HG03571 (cell line): ENCODE results near the gene ZNF385C.
"Not testable (repeated sequence)": the region's sequence is repeated elsewhere in the genome, so short reads cannot be mapped to it uniquely, and the experiment has no call there.

ENCODE experiments used
- ATAC-seq: cut with Tn5 transposase; IDR thresholded peaks from one replicate; pipeline ENCODE4 v1.9.1; 2021; ENCODE audit not compliant: unreplicated experiment

ZNF385C gene

DNA sequence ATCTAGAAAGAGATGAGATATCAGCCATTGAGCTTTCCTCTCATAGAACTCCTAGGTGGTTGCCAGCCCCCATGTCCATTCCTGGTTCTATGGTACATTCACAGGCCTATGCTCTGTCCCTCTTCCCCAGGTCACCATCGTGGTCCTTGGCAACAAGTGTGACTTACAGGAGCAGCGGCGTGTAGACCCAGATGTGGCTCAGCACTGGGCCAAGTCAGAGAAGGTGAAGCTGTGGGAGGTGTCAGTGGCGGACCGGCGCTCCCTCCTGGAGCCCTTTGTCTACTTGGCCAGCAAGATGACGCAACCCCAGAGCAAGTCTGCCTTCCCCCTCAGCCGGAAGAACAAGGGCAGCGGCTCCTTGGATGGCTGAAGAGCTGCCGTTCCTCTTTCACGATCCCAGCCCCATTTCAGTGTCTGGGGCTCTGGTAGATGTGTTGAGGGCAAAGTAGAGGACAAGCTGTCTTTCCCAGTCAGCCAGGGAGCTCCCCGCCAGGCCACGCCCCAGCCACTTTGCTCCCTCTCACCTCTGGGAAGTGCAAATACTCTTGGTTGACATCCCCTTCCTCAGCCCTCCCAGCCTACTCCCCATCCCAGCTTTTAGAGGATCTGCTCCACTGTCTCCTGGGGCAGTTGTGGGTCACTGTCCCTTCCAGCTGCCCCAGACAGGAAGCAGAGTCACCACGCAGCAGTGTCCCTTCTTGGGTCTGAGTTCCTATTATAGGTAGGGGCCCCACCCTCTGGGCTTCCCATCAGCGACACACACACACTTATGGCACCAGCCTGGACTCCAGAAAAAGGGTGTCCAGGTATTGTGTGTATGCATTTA lies 74.5 kb downstream of the ZNF385C start:
- ATAC-seq, result no peak

DNA sequence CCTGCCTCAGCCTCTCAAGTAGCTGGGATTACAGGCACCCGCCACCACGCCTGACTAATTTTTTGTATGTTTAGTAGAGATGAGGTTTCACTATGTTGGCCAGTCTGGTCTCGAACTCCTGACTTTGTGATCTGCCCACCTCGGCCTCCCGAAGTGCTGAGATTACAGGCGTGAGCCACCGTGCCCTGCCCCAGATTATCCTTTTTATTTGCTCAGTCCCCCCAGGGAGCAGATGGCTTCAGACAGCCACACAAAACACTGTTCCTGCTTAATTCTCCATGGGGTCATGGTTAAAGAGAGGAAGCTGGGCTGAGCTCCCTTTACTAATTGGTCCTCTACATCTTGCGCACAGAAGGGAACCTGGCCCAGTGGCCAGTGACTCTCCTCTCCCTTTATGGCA lies 77.4 kb downstream of the ZNF385C start:
- ATAC-seq, result not testable (repeated sequence)

DNA sequence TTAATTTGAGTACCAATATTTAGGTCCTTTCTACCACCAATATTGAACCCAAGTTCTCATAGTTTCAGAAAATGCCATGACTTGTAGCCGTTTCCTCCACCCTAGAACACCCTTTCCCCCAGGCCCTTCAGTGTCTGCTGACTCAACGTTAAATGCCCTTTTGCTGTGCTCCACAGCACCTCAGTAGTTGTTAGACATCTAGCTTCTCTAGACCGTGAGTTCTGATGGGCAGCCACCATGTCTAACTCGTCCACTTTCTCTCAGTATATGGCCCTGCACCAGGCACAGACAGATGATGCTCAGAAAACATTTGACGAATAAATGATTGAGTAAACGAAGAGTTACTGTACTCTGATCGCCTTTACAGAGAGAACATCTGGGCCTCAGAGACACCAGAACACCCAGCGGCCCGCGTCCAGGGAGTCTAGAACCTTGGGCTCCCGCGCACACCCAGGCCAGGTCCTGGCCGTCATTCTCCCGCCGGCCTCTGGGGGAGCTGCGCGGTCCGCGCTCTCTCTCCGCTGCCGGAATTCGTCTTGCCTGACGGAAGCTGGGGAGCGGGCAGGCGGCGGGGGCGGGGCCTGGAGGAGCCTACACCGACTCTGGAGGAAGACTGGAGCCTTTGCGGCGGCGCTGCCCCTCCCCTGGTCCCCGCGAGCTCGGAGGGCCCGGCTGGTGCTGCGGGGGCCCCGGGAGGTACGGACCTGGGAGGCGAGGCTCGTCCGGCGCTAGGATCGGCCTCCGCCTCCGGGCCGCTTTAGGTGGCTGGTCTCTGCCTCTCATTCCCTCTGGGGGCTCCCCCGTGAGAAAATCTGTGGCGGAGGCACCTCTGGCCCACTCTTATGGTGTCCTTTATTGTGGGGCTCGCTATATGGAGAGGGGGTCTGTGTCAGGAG lies 78.5 kb downstream of the ZNF385C start, which contains the start of gene NKIRAS2:
Gene NKIRAS2 (plus strand): TSS at position 582 of the 896 bp plus-strand sequence. CDS start 1,488 bp downstream, outside the sequence.
- peak; percentile 58 for ATAC-seq

DNA sequence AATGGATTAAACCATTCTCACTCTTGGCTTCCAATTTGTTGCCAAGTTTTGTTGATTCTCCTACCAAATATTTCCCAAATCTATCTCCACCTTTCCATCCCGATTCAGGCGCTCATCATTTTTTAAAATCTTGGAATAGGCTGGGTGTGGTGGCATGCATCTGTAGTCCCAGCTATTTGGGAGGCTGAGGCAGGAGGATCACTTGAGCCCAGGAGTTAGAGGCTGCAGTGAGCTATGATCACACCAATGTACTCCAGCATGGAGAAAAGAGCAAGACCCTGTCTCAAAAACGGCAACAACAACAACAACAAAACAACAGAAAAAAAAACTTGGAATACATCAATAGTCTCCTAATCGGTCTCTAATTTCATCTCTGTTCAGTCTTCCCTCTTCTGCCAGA lies 79.3 kb downstream of the ZNF385C start:
- no peak for ATAC-seq

DNA sequence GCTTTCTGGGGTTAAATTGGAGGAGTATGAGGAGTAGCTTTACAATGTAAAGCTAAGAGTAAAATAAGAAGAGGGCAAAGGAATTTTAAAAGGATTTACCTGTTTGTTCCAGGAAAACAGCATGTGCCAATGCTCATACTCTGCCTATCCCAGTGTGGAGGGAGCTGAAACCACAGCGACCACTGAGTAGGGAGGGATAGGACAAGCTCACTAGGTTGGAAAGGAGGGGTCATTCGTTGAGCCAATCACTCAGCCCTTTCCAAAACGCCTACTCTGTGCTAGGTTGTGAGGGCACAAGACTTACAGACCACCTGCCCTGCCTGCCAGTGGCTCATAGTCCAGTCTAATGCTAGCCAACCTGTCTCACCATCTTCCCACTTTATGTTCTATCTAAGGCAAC lies 79.9 kb downstream of the ZNF385C start:
- no peak for ATAC-seq

DNA sequence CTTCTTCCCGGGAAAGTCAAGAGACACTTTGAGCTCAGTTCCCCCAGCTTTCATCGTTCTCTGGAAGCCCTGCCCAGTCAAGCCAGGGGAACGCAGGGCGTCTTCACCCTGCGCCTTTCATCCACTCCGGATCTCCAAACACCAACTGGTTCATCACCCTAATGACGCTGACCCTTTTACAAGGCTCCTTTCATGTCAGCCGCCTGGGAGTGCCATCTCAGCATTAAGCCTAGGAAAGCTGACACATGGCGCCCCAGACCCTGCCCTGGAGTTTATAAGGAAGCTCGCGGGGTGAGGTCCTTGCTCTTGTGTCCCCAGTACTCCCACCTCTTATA lies 80.4 kb downstream of the ZNF385C start:
- ATAC-seq, result no peak

DNA sequence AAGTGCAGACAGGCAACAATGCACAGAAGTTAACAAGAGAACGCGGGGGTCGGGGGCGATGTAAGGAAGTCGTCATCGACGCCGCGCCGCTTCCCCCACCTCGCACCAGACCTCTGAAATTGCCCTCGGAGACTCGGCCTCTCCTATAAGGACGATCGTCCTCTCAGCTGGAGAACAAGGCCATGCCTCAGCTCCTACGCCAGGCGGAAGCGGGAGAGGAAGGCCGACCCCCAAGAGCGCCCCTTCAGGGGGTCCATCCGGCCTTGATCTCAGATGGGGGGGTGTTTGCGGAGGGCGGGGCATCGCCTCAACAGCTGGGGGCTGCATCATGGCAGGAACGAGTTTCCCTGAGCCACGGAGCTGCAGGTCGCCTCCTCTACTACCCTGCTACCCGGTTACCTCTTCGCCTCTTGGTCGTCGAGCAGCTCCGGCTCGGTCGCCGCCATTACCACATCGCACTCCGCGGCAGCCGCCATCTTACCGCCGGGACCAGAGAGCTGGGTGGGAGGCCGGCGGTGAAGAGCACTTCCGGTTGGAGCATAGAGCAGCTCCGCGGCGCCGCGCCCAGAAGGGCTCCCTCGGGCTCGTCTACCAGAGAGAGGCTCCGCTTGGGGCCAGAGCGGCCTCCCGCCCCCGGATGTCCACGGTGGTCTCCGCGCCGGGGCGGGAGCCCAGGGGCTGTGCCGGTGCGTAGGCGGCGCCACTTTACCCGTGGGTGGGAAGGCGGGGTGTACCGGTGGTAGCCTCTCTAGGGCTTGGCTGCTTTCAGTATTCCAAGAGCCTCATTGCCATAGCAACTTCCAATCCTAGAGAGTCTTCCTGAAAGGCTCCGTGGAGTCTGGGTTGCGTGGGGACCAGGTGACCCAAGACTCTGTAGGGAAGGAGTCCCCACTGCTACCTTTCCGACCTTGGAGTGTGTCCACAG lies 81.1 kb downstream of the ZNF385C start, which contains the start of gene DNAJC7:
Gene DNAJC7 (minus strand): TSS at position 499 of the 925 bp plus-strand sequence. CDS start 23 bp downstream, at position 476.
- ATAC-seq, result peak; percentile 69

DNA sequence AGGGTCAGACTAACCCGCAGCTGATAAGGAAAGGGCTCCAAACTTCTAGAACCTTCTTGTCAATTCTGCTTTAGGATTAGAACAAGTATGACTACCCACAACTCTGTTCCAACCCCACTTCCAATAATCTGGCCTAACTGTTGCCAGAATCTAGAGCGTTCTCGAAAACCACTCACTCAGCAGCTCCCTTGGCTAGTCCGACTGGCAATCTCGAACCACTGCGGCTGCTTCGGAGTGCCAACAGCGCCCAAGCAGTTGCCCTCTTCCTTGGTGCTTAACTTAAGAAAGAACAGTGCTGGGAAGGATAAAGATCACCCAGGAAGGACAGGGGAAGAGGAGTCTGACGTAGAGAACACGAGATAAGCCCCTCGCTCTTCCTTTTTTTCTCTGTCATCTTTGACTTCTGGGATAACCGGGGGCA lies 81.9 kb downstream of the ZNF385C start:
- no peak for ATAC-seq

DNA sequence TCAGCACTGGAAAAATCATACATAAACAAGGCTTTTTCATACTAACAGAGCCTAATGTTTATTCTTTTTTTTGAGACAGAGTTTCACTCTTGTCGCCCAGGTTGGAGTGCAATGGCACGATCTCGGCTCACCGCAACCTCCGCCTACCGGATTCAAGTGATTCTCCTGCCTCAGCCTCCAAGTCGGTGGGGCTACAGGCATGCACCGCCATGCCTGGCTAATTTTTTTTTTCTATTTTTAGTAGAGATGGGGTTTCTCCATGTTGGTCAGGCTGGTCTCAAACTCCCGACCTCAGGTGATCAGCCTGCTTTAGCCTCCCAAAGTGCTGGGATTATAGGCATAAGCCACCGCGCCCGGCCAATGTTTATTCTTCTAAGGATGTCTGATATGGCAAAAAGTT lies 84.5 kb downstream of the ZNF385C start:
- ATAC-seq, result not testable (repeated sequence)

DNA sequence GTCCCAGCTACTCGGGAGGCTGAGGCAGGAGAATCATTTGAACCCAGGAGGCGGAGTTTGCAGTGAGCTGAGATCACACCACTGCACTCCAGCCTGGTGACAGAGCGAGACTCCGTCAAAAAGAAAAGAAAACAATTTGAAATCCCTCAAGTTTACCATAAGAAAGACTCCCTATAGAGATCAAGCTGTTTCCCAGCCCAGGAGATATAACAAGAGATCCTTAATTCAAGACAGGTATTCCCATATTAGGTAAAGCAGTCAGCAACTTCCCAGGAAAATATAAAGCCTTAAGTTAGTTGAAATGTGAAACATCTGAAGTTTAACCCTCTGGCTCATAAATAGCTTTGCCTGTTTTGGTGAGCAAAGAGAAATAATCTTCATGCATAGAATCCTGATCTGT lies 85.9 kb downstream of the ZNF385C start:
- ATAC-seq, result not testable (repeated sequence)

DNA sequence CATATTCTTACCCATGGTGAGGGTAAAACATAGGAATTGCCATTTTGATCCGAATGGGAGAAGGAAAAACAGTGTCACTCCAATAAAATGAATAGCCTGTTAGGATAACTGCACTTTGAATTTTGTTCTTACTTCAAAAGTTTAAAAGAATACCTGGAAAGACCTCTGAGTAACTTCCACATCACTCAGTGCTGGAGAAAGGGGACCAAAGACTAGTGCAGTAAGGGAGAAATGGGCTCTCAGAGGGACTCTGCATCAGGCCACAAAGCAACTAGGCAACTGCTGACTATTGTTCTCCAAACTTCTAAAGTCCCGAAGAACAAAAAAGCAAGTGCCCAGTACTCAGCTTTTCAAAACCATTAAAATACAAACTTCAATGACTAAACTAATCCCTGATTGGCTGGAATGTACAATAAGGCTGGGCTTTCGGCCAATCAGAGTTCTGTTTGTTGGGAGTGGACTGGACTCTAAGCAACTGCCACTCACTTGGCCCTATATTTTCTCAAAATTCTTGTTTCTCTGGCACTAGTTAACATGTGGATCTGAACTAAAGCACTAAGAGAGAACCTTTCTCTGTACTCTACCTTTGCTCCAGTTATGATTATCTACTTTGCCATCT lies 87.3 kb downstream of the ZNF385C start:
- ATAC-seq, result no peak

DNA sequence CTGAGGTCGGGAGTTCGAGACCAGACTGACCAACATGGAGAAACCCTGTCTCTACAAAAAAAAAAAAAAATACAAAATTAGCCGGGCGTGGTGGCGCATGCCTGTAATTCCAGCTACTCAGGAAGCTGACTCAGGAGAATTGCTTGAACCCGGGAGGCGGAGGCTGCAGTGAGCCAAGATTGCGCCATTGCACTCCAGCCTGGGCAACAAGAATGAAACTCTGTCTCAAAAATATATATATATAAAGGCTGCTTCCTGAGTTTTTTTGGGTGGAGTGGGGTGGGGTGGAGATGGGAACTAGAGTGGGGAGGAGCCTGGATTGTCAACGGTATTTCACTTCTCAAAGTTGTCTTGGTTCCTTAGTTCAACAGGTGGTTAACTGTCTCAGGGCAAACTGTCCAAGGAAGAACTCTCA lies 88.0 kb downstream of the ZNF385C start:
- not testable (repeated sequence) for ATAC-seq

DNA sequence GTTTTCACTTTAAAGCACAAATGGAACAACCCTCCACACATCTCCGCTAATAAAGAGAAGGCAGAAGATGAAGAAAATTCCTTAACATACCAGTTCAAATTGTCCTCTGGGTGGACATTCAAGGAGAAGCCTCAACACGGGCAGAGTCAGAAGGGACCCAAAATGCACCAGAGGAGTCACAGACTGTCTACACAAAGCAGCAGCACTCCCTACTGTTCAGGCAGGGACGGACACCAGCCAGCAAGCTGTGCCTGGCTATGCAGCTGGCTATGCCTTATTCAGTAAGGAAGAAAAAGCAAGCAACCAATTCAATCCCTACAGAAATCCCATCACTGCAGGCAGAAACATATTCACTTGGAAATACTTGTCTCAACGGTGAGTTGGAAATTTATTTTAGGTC lies 89.1 kb downstream of the ZNF385C start:
- ATAC-seq, result no peak

DNA sequence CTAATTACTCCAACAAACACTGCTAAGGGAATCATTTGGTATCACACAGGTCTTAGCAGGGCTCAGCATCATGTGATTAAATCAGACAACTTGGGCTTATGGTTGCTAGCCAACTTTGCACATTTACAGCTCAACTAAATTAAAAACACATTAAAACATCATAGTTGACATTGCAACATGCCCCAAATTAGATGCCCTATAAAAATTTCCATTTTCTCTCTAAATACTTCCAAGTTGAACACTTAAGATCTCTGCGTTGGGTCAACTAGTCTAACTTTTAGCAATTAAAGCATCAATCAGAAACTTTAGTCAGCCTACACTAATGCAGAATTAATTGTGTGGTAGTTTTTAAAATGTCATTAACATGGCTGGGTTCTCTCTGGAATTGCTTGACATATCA lies 93.1 kb downstream of the ZNF385C start:
- no peak for ATAC-seq

DNA sequence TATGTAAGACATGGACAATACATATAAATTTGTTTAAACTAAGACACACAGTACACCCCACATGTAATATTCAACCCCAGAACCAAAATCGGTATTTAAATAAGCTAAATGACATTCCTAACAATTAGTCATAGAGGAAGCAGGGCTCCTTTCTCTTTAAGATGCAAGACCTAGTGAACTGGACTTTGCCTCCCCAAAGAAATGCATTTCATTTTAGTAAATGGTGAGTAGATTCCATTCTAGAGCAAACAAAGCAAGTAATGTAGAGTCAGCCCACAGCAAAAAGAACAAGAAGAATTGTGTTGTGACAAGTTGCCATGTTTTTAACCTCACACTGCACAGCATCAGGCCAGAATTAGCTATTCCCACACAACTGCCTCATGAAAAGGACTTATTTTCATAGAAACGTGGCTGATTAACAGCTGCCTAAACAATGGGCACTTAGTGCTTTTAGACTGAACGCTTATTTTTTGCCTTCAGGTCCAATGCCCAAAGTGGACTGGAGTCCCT lies 95.4 kb downstream of the ZNF385C start:
- no peak for ATAC-seq

DNA sequence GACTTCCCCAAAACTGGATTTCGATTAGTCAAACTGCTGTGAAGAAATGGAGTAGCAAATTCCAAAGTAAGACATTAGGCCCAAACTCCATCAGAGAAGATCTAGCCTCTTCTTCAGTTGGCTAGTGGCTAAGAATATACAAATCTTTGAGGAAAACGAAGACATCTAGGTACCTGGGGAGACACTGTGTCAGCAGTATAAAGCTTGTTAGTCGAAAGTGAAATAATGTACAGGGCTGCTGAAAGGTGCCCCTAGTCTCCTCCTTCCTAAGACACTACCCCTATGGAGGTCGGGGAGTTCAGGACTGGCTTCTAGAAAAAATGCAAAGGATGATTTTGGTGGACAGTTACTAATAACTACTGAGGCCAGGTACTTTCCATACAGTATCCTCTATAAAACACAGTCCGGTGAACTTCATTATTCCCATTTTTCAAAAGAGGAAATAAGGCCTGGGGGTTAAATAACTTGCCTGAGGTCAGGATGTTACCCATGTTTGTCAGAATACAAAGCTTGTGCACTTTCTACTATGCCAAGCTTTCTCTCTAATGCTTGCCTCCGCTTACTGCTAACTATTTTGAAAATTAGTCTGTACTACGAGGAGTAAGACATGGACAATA lies 96.0 kb downstream of the ZNF385C start:
- ATAC-seq, result no peak

DNA sequence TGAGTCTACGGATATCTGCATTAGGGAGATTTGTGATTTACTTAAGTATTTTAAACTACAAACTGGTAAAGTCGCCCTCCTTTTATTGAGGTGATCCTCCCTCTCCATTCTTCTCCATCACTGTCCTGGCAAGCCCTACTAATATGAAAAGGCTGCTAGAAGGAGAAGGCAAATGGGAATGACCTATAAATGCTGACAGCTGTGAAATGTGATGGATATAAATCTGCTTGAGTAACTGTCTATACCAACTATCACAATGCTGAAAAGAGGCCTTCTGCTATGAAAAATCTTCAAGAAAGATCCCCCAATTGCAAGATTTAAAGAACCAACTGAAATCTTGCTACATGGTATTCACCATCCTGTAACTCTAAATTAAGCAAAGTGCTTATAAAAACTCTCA lies 96.5 kb downstream of the ZNF385C start:
- no peak for ATAC-seq

DNA sequence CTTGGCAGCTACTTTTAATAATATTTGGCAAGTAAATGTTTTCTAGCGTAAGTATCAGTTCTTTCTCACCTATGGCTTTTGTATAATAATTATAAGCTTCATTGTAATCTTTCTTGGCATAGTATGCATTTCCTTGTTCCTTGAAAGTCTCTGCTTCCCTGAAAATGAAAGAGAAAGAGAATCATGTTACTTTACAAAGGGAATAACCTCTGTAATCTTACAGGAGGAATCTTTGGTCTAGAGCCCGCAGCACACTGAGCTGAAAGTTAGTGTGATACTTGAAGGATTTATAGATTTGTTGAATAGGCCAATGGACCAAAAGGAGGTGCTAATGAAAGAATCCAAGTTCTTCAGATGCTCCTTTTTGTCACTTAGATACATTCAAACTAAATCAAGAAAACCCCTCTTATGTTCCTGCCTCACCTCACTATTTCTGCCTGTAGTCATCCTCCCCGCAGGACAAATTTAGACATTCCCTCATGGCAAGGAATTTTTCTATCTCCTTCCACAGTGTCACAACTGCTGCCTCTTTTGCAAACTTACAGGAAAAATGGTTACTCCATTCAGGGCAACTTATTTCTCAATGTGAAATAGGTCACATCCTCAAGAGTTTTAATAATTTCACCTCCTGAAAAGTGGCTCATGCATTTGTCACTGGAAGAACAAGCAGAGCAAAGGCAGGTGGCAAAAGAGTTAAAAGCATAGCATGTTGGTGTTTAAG lies 97.7 kb downstream of the ZNF385C start:
- ATAC-seq, result no peak

DNA sequence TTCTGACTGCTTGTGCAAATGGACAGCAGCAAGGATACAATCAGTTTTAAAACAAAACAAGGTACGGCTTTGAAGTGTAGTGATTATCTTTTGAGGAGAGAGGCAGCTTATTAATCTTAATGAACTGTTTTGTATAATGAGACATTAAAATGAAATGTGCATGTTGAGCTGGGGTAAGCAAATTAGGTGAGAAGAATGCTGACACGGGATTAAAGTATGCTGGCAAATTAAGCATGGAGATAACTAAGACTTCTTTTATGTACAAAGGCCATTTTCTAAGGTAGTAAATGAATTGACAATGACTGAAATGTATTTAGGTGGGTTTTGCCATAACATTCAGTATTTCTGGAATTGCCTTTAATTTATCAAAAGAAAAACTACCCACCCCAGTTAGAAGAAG lies 99.8 kb downstream of the ZNF385C start:
- no peak for ATAC-seq
